ENCODE data around the gene MID2. TPM values are rescaled to one million over a fixed set of nuclear protein-coding genes. Genes with fewer than 3 reads are reported as not detected.
"Not testable (repeated sequence)": the region's sequence is repeated elsewhere in the genome, so short reads cannot be mapped to it uniquely, and the experiment has no call there.

The MID2 gene
- total RNA-seq, 1 experiment from 2014 or later: 7.1 TPM

GRCh38 chrX:107940095-107940494 is 114.4 kb downstream of the MID2 start:
- no peaks in the 10 kb centered on the region for H3K9me3 Mint-ChIP-seq (ENCODE audit: low read depth, unreplicated experiment)
- CTCF ChIA-PET: no interaction called here
- H3K4me3 Mint-ChIP-seq (ENCODE audit: low read depth, unreplicated experiment): no peak overlapping the region
- intact Hi-C loops (cut with micrococcal nuclease; ENCODE audit: unreplicated experiment): no loop called here
- H3K27me3 Mint-ChIP-seq (ENCODE audit: unreplicated experiment): no peaks in the 10 kb centered on the region
- H3K4me1 Mint-ChIP-seq (ENCODE audit: low read depth, unreplicated experiment): peaks cover 11% of the 10 kb centered on the region
- DNase-seq: no peak
- no peak overlapping the region for H3K27ac Mint-ChIP-seq (ENCODE audit: unreplicated experiment)
- TF ChIP-seq CTCF (IDR thresholded peaks at IDR 0.05; ENCODE audit: unreplicated experiment): no peak
- BruUV-seq (replicated peaks): no TSS peak
- H3K36me3 Mint-ChIP-seq (ENCODE audit: insufficient read depth, unreplicated experiment): peaks cover 13% of the 10 kb centered on the region

- intact Hi-C loops (cut with micrococcal nuclease; ENCODE audit: unreplicated experiment); H3K9me3 Mint-ChIP-seq (ENCODE audit: low read depth, unreplicated experiment): not testable (repeated sequence)
Measured at GRCh38 chrX:107955337-107955736, 129.7 kb downstream of the MID2 start.

GRCh38 chrX:107968623-107969022 is 143.0 kb downstream of the MID2 start:
- H3K4me1 Mint-ChIP-seq (ENCODE audit: low read depth, unreplicated experiment): no peaks in the 10 kb centered on the region
- no peak overlapping the region for H3K4me3 Mint-ChIP-seq (ENCODE audit: low read depth, unreplicated experiment)
- DNase-seq: no peak
- H3K36me3 Mint-ChIP-seq (ENCODE audit: insufficient read depth, unreplicated experiment): no peaks in the 10 kb centered on the region
- intact Hi-C loops (cut with micrococcal nuclease; ENCODE audit: unreplicated experiment): no loop called here
- H3K27me3 Mint-ChIP-seq (ENCODE audit: unreplicated experiment): no peaks in the 10 kb centered on the region
- no peak for TF ChIP-seq CTCF (IDR thresholded peaks at IDR 0.05; ENCODE audit: unreplicated experiment)
- H3K27ac Mint-ChIP-seq (ENCODE audit: unreplicated experiment): no peak overlapping the region
- no TSS peak for BruUV-seq (replicated peaks)
- CTCF ChIA-PET: interaction anchor here (0.5 kb wide), 1 partner anchor 236 kb away, joined by 5 read pairs; no protein-coding TSS in a partner anchor
- no peaks in the 10 kb centered on the region for H3K9me3 Mint-ChIP-seq (ENCODE audit: low read depth, unreplicated experiment)

More at GRCh38 chrX:107955337-107955736, 129.7 kb downstream of the MID2 start:
- H3K4me3 Mint-ChIP-seq (ENCODE audit: low read depth, unreplicated experiment); DNase-seq; BruUV-seq (replicated peaks); H3K36me3 Mint-ChIP-seq (ENCODE audit: insufficient read depth, unreplicated experiment); CTCF ChIA-PET; H3K4me1 Mint-ChIP-seq (ENCODE audit: low read depth, unreplicated experiment); H3K27ac Mint-ChIP-seq (ENCODE audit: unreplicated experiment): not testable (repeated sequence)
- peaks cover 15% of the 10 kb centered on the region for H3K27me3 Mint-ChIP-seq (ENCODE audit: unreplicated experiment)

GRCh38 chrX:107970073-107970472 is 144.4 kb downstream of the MID2 start:
- no peak for TF ChIP-seq CTCF (IDR thresholded peaks at IDR 0.05; ENCODE audit: unreplicated experiment)
- Mint-ChIP-seq H3K36me3 (ENCODE audit: insufficient read depth, unreplicated experiment) (no peaks in the 10 kb centered on the region), H3K4me3 (ENCODE audit: low read depth, unreplicated experiment) (no peak overlapping the region), H3K27me3 (ENCODE audit: unreplicated experiment) (no peaks in the 10 kb centered on the region), H3K4me1 (ENCODE audit: low read depth, unreplicated experiment) (no peaks in the 10 kb centered on the region), H3K9me3 (ENCODE audit: low read depth, unreplicated experiment) (no peaks in the 10 kb centered on the region), H3K27ac (ENCODE audit: unreplicated experiment) (no peak overlapping the region)
- no TSS peak for BruUV-seq (replicated peaks)
- CTCF ChIA-PET: no interaction called here
- intact Hi-C loops (cut with micrococcal nuclease; ENCODE audit: unreplicated experiment): no loop called here
- no peak for DNase-seq

GRCh38 chrX:107971636-107972035 is 146.0 kb downstream of the MID2 start:
- Mint-ChIP-seq H3K27ac (ENCODE audit: unreplicated experiment) (no peak overlapping the region), H3K4me1 (ENCODE audit: low read depth, unreplicated experiment) (no peaks in the 10 kb centered on the region), H3K36me3 (ENCODE audit: insufficient read depth, unreplicated experiment) (no peaks in the 10 kb centered on the region), H3K9me3 (ENCODE audit: low read depth, unreplicated experiment) (no peaks in the 10 kb centered on the region), H3K27me3 (ENCODE audit: unreplicated experiment) (no peaks in the 10 kb centered on the region), H3K4me3 (ENCODE audit: low read depth, unreplicated experiment) (no peak overlapping the region)
- TF ChIP-seq CTCF (IDR thresholded peaks at IDR 0.05; ENCODE audit: unreplicated experiment): no peak
- CTCF ChIA-PET: no interaction called here
- DNase-seq: no peak
- intact Hi-C loops (cut with micrococcal nuclease; ENCODE audit: unreplicated experiment): no loop called here
- BruUV-seq (replicated peaks): no TSS peak

Other genes starting within 250 kb of the MID2 start
- gene PRPS1, start 197.4 kb upstream of the MID2 start, total RNA-seq (2022): 62.5 and 72.5 TPM in 2 replicates
- gene TSC22D3, start 50.1 kb upstream of the MID2 start, total RNA-seq (2022): 35.1 and 48.3 TPM in 2 replicates
- gene NCBP2L, start 48.1 kb upstream of the MID2 start, total RNA-seq (2022): not detected in 2 replicates
- not detected in 2 replicates for gene TEX13B, start 156.5 kb downstream of the MID2 start, total RNA-seq (2022)
- 2.6 and 23.2 TPM in 2 replicates for gene VSIG1, start 219.2 kb downstream of the MID2 start, total RNA-seq (2022)